ENCODE results near the gene CLTA.

CLTA gene

DNA sequence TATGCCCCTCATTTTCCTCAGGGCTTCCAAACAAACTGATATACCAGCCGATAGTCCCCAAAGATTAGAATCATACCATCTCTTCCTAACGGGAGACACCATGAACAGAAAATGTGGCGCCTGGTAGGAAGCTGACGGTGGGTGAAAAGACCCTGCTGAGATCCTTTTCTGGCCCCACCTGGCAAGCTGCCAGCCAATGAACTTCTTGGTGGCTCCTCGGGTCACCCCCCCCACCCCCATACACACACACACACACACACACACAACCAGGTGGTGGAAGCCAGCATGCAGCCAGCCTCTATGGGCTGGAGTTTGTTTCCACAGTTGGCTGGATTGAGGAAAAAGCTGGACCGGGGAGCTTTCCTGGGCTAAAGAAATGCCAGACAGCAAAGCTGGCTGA, 26.3 kb upstream of the CLTA start:
- TF ChIP-seq EZH2phosphoT487 (IDR thresholded peaks at IDR 0.05; ENCODE audit: low read depth) (no peak), CTCF (IDR thresholded peaks at IDR 0.05; ENCODE audit: low read depth, low read length) (no peak)
- Histone ChIP-seq H4K20me1 (ENCODE audit: insufficient read depth, low read length) (no peaks in the 10 kb centered on the region), H3K79me2 (ENCODE audit: low read length) (no peaks in the 10 kb centered on the region), H2AFZ (ENCODE audit: low read depth, low read length) (no peak overlapping the region; the same call in 1 of the 2 replicates), H3K27me3 (ENCODE audit: low read depth, low read length) (peaks cover 14% of the 10 kb centered on the region), H3K27ac (ENCODE audit: low read length) (no peak overlapping the region), H3K4me1 (ENCODE audit: low read length) (no peaks in the 10 kb centered on the region), H3K9ac (ENCODE audit: low read length) (no peak overlapping the region), H3K4me3 (ENCODE audit: low read length) (no peak overlapping the region), H3K36me3 (replicated peaks; ENCODE audit: low read depth, low read length) (no peaks in the 10 kb centered on the region), H3K9me3 (ENCODE audit: insufficient read depth, low read length) (no peaks in the 10 kb centered on the region), H3K4me2 (ENCODE audit: low read length) (no peak overlapping the region)

DNA sequence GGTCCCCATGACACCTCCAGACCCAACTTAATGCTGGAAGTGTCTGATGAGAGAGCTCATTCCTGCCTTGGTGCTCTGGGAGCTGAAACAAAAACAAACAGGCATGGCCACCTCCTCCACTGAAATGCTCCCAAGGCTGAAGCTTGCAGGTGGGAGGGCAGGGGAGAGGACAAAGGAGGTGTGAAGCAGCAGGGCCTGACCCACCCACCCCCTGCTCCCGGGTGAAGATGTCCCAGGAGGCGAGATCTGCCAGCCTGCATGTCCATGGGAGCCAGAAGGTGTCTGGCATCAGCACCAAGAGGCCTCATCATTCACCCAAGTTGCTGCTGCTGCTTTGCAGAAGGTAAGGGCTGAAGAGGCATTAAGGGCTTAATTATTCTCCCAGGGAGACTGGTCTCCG, 25.7 kb upstream of the CLTA start:
- TF ChIP-seq CTCF (IDR thresholded peaks at IDR 0.05; ENCODE audit: low read depth, low read length): no peak
- no peak for TF ChIP-seq EZH2phosphoT487 (IDR thresholded peaks at IDR 0.05; ENCODE audit: low read depth)
- Histone ChIP-seq H3K4me1 (ENCODE audit: low read length) (no peaks in the 10 kb centered on the region), H3K36me3 (replicated peaks; ENCODE audit: low read depth, low read length) (no peaks in the 10 kb centered on the region), H3K79me2 (ENCODE audit: low read length) (no peaks in the 10 kb centered on the region), H3K27ac (ENCODE audit: low read length) (no peak overlapping the region), H3K4me3 (ENCODE audit: low read length) (no peak overlapping the region), H3K4me2 (ENCODE audit: low read length) (no peak overlapping the region), H3K9ac (ENCODE audit: low read length) (no peak overlapping the region), H3K9me3 (ENCODE audit: insufficient read depth, low read length) (no peaks in the 10 kb centered on the region), H2AFZ (ENCODE audit: low read depth, low read length) (no peak overlapping the region), H3K27me3 (ENCODE audit: low read depth, low read length) (peaks cover 14% of the 10 kb centered on the region), H4K20me1 (ENCODE audit: insufficient read depth, low read length) (no peaks in the 10 kb centered on the region)

DNA sequence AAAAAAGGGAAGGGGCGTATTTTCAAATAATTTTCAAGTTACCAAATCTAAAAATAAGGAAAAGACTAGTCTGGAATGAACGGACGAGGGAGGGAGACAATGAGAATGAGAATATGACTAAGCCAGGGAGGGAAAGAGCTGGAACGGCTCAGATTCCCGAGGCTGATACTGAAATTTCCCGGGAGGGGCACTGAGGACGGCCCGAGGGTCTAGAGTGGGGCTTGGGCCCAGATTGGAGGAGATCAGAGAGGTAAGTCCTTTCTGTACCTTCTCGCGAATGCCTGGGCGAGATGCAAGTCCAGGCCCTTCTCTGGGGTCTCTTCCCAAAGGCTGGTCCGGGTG, 24.9 kb upstream of the CLTA start:
- H3K27ac ChIP-seq (ENCODE audit: low read length): no peak overlapping the region
- no peaks in the 10 kb centered on the region for H3K4me1 ChIP-seq (ENCODE audit: low read length)
- H3K27me3 ChIP-seq (ENCODE audit: low read depth, low read length): peaks cover 14% of the 10 kb centered on the region
- peak overlapping the region; percentile 95 for H2AFZ ChIP-seq (ENCODE audit: low read depth, low read length)
- peak overlapping the region; percentile 85 for H3K4me3 ChIP-seq (ENCODE audit: low read length)
- no peaks in the 10 kb centered on the region for H3K79me2 ChIP-seq (ENCODE audit: low read length)
- H3K9ac ChIP-seq (ENCODE audit: low read length): no peak overlapping the region
- no peaks in the 10 kb centered on the region for H3K9me3 ChIP-seq (ENCODE audit: insufficient read depth, low read length)
- TF ChIP-seq EZH2phosphoT487 (IDR thresholded peaks at IDR 0.05; ENCODE audit: low read depth): no peak
- TF ChIP-seq CTCF (IDR thresholded peaks at IDR 0.05; ENCODE audit: low read depth, low read length): no peak
- H3K36me3 ChIP-seq (replicated peaks; ENCODE audit: low read depth, low read length): no peaks in the 10 kb centered on the region
- no peaks in the 10 kb centered on the region for H4K20me1 ChIP-seq (ENCODE audit: insufficient read depth, low read length)
- peak overlapping the region; percentile 81 for H3K4me2 ChIP-seq (ENCODE audit: low read length)

DNA sequence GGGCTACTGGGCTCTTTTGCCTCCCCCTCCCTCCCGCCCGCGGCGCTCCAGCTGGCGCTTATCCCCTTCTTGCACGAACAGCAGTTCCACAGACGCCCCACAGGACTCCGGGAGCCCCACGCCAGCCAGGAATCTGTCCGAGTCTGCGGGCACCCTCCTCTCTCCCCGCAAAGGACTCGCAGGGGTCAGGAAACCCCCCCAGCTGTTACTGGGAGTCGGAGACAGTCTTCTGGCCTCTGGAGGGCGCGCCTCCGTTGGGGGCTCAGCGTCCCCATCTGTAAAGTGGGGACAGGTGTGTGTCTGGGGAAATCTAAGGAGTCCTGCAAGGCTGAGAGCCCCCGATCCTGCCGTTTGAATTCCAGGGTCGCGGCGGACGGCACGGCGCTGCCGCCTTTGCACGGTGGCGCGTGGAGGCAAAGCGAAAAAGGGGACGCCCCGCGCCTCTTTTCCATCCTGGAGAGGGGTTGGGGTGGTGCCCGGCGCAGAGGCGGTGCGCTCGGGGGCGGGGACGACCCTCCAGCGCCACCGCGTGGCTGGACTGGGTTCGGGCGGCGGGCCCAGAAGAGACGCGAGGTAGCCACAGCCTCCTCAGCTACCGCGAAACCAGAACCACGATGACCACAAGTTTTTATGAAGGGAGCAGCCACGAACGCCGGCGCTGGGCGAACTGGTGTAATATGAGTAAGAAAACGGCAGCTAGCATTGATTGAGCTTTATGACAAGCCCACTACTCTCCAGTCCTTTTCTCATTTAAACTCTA, 24.4 kb upstream of the CLTA start:
- Histone ChIP-seq H3K27me3 (ENCODE audit: low read depth, low read length) (peaks cover 13% of the 10 kb centered on the region), H3K79me2 (ENCODE audit: low read length) (no peaks in the 10 kb centered on the region), H3K36me3 (replicated peaks; ENCODE audit: low read depth, low read length) (no peaks in the 10 kb centered on the region), H3K4me1 (ENCODE audit: low read length) (no peaks in the 10 kb centered on the region), H3K27ac (ENCODE audit: low read length) (no peak overlapping the region), H3K4me2 (ENCODE audit: low read length) (peak overlapping the region; percentile 81), H3K4me3 (ENCODE audit: low read length) (peak overlapping the region; percentile 85), H2AFZ (ENCODE audit: low read depth, low read length) (peak overlapping the region; percentile 95), H3K9me3 (ENCODE audit: insufficient read depth, low read length) (no peaks in the 10 kb centered on the region), H4K20me1 (ENCODE audit: insufficient read depth, low read length) (no peaks in the 10 kb centered on the region), H3K9ac (ENCODE audit: low read length) (peak overlapping the region; percentile 40)
- TF ChIP-seq CTCF (IDR thresholded peaks at IDR 0.05; ENCODE audit: low read depth, low read length): peak; percentile 81
- no peak for TF ChIP-seq EZH2phosphoT487 (IDR thresholded peaks at IDR 0.05; ENCODE audit: low read depth)
